HepG2 (cell line): ENCODE measurements around the gene CAPZA1. TPM values are rescaled to one million over a fixed set of nuclear protein-coding genes. Genes with fewer than 3 reads are reported as not detected.

Source experiments
- ADNP ChIP-seq: sonication (generic); formaldehyde crosslinking; IDR thresholded peaks from 2 replicates; pipeline ENCODE4 v1.4.0; 2020; ENCODE audit warnings: missing genetic modification reagents
- ATM ChIP-seq: fragments of 450-650 bp; IDR thresholded peaks from 2 replicates; pipeline ENCODE4 v1.7.1; 2017; ENCODE audit warnings: mild to moderate bottlenecking, borderline replicate concordance
- FLYWCH1 ChIP-seq: sonication (generic); formaldehyde crosslinking; IDR thresholded peaks from 2 replicates; pipeline ENCODE4 v1.8.1; 2023; ENCODE audit warnings: mild to moderate bottlenecking, missing genetic modification reagents
- FOXO4 ChIP-seq: sonication (generic); formaldehyde crosslinking; conservative IDR thresholded peaks from 2 replicates; pipeline ENCODE4 v1.8.1; 2023; ENCODE audit warnings: missing genetic modification reagents
- HNRNPUL1 ChIP-seq: fragments of 200-400 bp; formaldehyde crosslinking; IDR thresholded peaks from 2 replicates; pipeline ENCODE4 v1.6.1; 2017; ENCODE audit warnings: low read depth, mild to moderate bottlenecking, low read length, moderate library complexity
- KMT2A ChIP-seq: sonication (generic); formaldehyde crosslinking; IDR thresholded peaks from 2 replicates; pipeline ENCODE4 v1.4.0; 2020; ENCODE audit warnings: missing genetic modification reagents
- MATR3 ChIP-seq: sonication (generic); formaldehyde crosslinking; IDR thresholded peaks from 2 replicates; pipeline ENCODE4 v1.4.0; 2020; ENCODE audit warnings: missing genetic modification reagents
- MAZ ChIP-seq, 2 experiments: sonication (generic) in 1 of 2; formaldehyde crosslinking in 1 of 2; IDR thresholded peaks; 2 replicates each; pipeline versions ENCODE4 v1.5.0 to v1.6.1; 2012 to 2020; ENCODE audit warnings: low read depth in 2 of 2, mild to moderate bottlenecking in 2 of 2, borderline replicate concordance in 1 of 2, improper control_type of control experiment in 1 of 2, low read length in 1 of 2, missing genetic modification reagents in 1 of 2, moderate library complexity in 1 of 2
- NCOA2 ChIP-seq: sonication (generic); formaldehyde crosslinking; IDR thresholded peaks from 2 replicates; pipeline ENCODE4 v1.8.0; 2022; ENCODE audit warnings: inconsistent platforms
- PRDM15 ChIP-seq: sonication (generic); formaldehyde crosslinking; IDR thresholded peaks from 2 replicates; pipeline ENCODE4 v1.4.0; 2020; ENCODE audit warnings: missing genetic modification reagents
- RBM22 ChIP-seq: fragments of 200-400 bp; formaldehyde crosslinking; optimal IDR thresholded peaks from 2 replicates; pipeline ENCODE3; 2017; ENCODE audit warnings: mild to moderate bottlenecking, low read length, moderate library complexity
- RORA ChIP-seq: sonication (generic); formaldehyde crosslinking; IDR thresholded peaks from 2 replicates; pipeline ENCODE4 v1.5.0; 2020; ENCODE audit warnings: mild to moderate bottlenecking, missing genetic modification reagents, moderate library complexity
- TEAD2 ChIP-seq: sonication (generic); formaldehyde crosslinking; IDR thresholded peaks from 2 replicates; pipeline ENCODE4 v1.9.0; 2021; ENCODE audit warnings: missing genetic modification reagents
- TRIM22 ChIP-seq: fragments of 450-650 bp; IDR thresholded peaks from 2 replicates; pipeline ENCODE4 v1.6.1; 2017
- ZGPAT ChIP-seq: IDR thresholded peaks from 2 replicates; pipeline ENCODE4 v1.6.1; 2016; ENCODE audit warnings: mild to moderate bottlenecking
- ZNF256 ChIP-seq: sonication (generic); formaldehyde crosslinking; conservative IDR thresholded peaks from 2 replicates; pipeline ENCODE4 v1.4.0; 2020; ENCODE audit warnings: missing genetic modification reagents
- ZNF260 ChIP-seq: sonication (generic); formaldehyde crosslinking; IDR thresholded peaks from 2 replicates; pipeline ENCODE4 v1.4.0; 2020; ENCODE audit warnings: missing genetic modification reagents, low read depth, mild to moderate bottlenecking, borderline replicate concordance
- ZNF879 ChIP-seq: sonication (generic); formaldehyde crosslinking; IDR thresholded peaks from 2 replicates; pipeline ENCODE4 v1.8.1; 2023; ENCODE audit warnings: missing genetic modification reagents
- polyA plus RNA-seq, 8 experiments: library from polyadenylated mRNA; depleted of rRNA in 3 of 8; stranded (reverse) in 7 of 8; unstranded in 1 of 8; fragments of >200 nt; fragmentation: Illumina TruSeq in 4 of 8; extraction: Trizol in 4 of 8; gene quantifications; 2 replicates each; pipeline versions ENCODE4 v1.2.1 to v1.2.3, GENCODE V29; 2011 to 2016; ENCODE audit warnings: low read depth in 4 of 8, missing spikeins in 1 of 8, mixed read lengths in 1 of 8; ENCODE audit not compliant: insufficient read depth in 1 of 8
- total RNA-seq, 5 experiments: library from RNA; depleted of rRNA; stranded (reverse); fragments of >200 nt; fragmentation: Illumina TruSeq; extraction: Trizol; gene quantifications; 2 replicates each; pipeline ENCODE4 v1.2.3, GENCODE V29; 2016; ENCODE audit warnings: low read depth in 1 of 5
- TF ChIP-seq, protein P1 (sequence below): sonication (generic); formaldehyde crosslinking; IDR thresholded peaks from 2 replicates; pipeline ENCODE4 v1.5.0; 2020; ENCODE audit warnings: mild to moderate bottlenecking, missing genetic modification reagents

CAPZA1 gene
- total and polyA plus RNA-seq, 2 of the 13 experiments (the other 11 are each of a cell fraction or from before 2014, with no cell fraction given): 67.0 to 117 TPM

DNA sequence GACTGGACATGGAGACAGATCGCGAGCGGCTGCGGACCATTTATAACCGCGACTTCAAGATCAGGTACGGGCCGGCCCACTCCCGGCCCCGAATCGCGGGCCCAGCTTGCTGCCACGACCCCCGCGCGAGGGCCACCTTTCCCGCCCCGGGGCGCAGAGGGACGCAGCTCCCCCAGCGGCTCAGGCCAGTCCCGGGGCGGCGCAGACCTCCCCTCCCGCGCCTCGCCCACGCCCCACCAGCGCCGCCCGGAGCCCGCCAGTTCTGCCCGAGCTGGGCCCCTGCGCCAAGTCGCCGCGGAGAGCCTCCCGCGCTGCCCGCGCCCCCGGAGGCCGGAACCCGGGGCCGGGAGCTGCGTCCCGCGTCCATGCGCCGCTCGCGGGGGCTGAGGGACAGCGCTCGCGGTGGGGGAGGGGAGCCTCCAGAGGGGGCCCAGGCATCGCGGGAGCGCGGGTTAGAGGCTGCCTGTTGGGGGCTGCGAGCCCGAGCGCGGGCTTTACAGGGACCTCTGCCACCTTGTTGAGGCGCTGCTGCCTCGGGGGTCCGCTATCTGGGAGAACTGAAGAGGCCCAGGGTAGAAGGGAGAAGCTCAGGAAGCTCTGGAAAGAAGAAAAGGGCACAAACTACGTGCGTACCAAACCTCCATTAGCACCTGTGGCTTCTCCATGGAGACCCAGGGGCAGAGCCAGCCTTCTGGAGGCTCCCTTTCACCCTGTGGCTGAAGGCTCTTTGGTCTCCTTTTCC lies 55.5 kb downstream of the CAPZA1 start (continued):
- TF ChIP-seq TRIM22 (no peak), RBM22 (no peak), NCOA2 (CRISPR knock-in tag) (no peak), ADNP (CRISPR knock-in tag) (no peak), ZNF879 (CRISPR knock-in tag) (no peak), FOXO4 (CRISPR knock-in tag) (no peak), ZNF260 (CRISPR knock-in tag) (no peak), KMT2A (CRISPR knock-in tag) (no peak), FLYWCH1 (CRISPR knock-in tag) (no peak), PRDM15 (CRISPR knock-in tag) (no peak), ZNF256 (CRISPR knock-in tag) (no peak), HNRNPUL1 (no peak), MATR3 (CRISPR knock-in tag) (no peak), MAZ (IDR thresholded peaks at IDR 0.05; ENCODE audit: borderline replicate concordance, low read depth, low read length) (no peak), MAZ (CRISPR knock-in tag; IDR thresholded peaks at IDR 0.05; ENCODE audit: low read depth) (no peak; the same call in 1 of the 2 replicates), ATM (no peak), TEAD2 (CRISPR knock-in tag) (no peak), ZGPAT (CRISPR knock-in tag) (no peak), RORA (CRISPR knock-in tag) (no peak)
- TF ChIP-seq, protein P1, sequence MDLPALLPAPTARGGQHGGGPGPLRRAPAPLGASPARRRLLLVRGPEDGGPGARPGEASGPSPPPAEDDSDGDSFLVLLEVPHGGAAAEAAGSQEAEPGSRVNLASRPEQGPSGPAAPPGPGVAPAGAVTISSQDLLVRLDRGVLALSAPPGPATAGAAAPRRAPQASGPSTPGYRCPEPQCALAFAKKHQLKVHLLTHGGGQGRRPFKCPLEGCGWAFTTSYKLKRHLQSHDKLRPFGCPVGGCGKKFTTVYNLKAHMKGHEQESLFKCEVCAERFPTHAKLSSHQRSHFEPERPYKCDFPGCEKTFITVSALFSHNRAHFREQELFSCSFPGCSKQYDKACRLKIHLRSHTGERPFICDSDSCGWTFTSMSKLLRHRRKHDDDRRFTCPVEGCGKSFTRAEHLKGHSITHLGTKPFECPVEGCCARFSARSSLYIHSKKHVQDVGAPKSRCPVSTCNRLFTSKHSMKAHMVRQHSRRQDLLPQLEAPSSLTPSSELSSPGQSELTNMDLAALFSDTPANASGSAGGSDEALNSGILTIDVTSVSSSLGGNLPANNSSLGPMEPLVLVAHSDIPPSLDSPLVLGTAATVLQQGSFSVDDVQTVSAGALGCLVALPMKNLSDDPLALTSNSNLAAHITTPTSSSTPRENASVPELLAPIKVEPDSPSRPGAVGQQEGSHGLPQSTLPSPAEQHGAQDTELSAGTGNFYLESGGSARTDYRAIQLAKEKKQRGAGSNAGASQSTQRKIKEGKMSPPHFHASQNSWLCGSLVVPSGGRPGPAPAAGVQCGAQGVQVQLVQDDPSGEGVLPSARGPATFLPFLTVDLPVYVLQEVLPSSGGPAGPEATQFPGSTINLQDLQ: peak; percentile 61
